ENCODE measurements around the gene TLCD3B.

DNA sequence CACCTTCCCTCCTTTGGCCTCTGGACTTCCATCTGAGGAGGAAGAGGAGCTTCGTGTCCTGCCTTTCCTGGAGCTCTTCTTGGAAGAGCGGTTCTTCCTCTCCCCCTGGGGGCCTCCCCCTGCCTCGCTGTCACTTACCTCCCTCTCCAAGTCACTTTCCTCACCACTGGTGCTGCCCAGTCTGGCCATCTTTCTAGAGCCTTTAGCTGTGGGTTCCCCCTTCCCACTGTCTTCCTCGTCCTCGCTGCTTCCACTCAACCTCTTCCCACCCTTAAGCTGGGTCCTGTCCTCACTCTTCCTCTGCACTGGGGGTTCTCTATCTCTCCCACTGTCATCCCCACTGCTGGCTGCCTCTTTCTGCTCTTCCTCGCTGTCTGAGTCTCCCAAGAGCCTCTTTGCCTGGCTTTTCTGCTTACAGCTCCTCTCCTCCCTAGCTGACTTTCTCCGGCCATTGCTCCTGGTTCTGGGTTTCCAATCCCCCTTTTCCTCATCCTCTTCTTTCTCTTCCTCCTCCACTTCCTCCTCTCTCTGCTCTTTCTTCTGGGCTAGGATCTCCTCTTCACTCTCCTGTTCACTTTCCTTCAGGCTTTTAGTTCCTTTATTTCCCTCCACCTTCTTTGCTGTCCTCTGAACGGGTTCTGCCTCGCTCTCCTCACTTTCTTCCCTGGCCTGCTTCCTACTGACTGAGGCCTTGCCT is 37.0 kb downstream of the TLCD3B start:
- TF ChIP-seq, protein P1, sequence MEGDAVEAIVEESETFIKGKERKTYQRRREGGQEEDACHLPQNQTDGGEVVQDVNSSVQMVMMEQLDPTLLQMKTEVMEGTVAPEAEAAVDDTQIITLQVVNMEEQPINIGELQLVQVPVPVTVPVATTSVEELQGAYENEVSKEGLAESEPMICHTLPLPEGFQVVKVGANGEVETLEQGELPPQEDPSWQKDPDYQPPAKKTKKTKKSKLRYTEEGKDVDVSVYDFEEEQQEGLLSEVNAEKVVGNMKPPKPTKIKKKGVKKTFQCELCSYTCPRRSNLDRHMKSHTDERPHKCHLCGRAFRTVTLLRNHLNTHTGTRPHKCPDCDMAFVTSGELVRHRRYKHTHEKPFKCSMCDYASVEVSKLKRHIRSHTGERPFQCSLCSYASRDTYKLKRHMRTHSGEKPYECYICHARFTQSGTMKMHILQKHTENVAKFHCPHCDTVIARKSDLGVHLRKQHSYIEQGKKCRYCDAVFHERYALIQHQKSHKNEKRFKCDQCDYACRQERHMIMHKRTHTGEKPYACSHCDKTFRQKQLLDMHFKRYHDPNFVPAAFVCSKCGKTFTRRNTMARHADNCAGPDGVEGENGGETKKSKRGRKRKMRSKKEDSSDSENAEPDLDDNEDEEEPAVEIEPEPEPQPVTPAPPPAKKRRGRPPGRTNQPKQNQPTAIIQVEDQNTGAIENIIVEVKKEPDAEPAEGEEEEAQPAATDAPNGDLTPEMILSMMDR (IDR thresholded peaks at IDR 0.05; ENCODE audit: poor library complexity, severe bottlenecking) = no peak
- TF ChIP-seq POLR2AphosphoS5 (IDR thresholded peaks at IDR 0.05) (no peak), EP300 (conservative IDR thresholded peaks at IDR 0.05; ENCODE audit: poor library complexity, severe bottlenecking) (no peak), EZH2 (IDR thresholded peaks at IDR 0.05; ENCODE audit: borderline replicate concordance, insufficient read depth, low read length, poor library complexity, severe bottlenecking) (no peak), TAF1 (IDR thresholded peaks at IDR 0.05; ENCODE audit: low read depth) (no peak)
- TF ChIP-seq, protein P2, sequence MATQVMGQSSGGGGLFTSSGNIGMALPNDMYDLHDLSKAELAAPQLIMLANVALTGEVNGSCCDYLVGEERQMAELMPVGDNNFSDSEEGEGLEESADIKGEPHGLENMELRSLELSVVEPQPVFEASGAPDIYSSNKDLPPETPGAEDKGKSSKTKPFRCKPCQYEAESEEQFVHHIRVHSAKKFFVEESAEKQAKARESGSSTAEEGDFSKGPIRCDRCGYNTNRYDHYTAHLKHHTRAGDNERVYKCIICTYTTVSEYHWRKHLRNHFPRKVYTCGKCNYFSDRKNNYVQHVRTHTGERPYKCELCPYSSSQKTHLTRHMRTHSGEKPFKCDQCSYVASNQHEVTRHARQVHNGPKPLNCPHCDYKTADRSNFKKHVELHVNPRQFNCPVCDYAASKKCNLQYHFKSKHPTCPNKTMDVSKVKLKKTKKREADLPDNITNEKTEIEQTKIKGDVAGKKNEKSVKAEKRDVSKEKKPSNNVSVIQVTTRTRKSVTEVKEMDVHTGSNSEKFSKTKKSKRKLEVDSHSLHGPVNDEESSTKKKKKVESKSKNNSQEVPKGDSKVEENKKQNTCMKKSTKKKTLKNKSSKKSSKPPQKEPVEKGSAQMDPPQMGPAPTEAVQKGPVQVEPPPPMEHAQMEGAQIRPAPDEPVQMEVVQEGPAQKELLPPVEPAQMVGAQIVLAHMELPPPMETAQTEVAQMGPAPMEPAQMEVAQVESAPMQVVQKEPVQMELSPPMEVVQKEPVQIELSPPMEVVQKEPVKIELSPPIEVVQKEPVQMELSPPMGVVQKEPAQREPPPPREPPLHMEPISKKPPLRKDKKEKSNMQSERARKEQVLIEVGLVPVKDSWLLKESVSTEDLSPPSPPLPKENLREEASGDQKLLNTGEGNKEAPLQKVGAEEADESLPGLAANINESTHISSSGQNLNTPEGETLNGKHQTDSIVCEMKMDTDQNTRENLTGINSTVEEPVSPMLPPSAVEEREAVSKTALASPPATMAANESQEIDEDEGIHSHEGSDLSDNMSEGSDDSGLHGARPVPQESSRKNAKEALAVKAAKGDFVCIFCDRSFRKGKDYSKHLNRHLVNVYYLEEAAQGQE (IDR thresholded peaks at IDR 0.05; ENCODE audit: borderline replicate concordance) = no peak

All from neural cell (in vitro differentiated cells).